GM21529 (cell line): ENCODE measurements around the gene MORN3.
"Not testable (repeated sequence)": the region's sequence is repeated elsewhere in the genome, so short reads cannot be mapped to it uniquely, and the experiment has no call there.

Experiments used
- ATAC-seq: cut with Tn5 transposase; IDR thresholded peaks from one replicate; pipeline ENCODE4 v1.9.1; 2021; ENCODE audit not compliant: unreplicated experiment

The MORN3 gene

GRCh38 chr12:121693155-121693687 is 23.8 kb upstream of the MORN3 start:
- no peak for ATAC-seq

- ATAC-seq, result not testable (repeated sequence)
Observed at GRCh38 chr12:121692744-121693143, 23.3 kb upstream of the MORN3 start.

DNA sequence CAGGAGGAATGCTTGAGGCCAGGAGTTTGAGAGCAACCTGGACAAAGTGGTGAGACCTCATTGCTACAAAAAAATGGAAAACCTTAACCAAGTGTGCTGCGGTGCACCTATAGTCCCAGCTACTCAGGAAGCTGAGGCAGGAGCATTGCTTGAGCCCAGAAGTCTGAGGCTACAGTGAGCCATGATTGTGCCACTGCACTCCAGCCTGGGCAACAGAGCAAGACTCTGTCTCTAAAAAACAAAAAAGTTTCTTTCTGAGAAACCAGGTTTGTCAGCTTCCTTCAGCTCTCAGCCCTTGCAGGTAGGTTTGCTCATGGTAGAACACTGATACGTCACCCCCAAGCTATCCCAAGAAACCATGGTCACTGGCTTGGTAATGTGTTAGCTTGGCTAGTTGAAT is 20.0 kb upstream of the MORN3 start:
- no peak for ATAC-seq

DNA sequence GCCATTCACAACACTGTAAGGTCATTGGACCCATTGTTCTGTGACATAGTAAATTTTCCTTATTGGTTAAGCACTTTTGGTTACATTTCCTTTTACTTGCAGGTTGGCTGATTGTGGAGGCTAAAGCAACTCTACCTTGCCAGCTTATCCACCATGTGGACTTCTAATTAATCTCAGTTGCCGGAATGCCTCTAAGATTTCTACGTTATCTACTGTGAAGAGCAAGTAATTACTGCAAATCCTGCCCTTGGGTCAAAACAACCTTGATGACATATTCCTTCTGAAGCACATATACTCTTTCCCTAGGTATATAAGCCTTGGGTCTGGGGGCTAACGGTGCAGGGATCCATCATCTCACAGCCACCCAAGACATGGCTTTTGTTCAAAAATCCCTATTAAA is 19.5 kb upstream of the MORN3 start:
- no peak for ATAC-seq

DNA sequence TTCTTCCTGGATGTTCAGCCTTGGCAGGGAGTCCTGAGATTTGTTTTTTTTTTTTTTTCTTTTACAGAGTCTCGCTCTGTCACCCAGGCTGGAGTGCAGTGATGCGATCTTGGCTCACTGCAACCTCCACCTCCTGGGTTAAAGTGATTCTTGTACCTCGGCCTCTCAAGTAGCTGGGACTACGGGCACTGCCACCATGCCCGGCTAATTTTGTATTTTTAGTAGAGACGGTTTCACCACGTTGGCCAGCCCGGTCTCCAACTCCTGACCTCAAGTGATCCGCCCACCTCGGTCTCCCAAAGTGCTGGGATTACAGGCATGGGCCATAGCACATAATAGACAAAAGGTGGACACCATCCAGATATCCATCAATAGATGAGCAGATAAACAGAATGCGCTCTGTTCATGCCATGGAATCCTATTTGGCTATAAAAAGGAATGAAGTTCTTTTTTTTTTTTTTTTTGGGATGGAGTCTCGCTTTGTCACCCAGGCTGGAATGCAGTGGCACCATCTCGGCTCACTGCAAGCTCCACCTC is 10.3 kb upstream of the MORN3 start:
- ATAC-seq, result not testable (repeated sequence)

GRCh38 chr12:121678716-121679300 is 9.4 kb upstream of the MORN3 start:
- no peak for ATAC-seq

DNA sequence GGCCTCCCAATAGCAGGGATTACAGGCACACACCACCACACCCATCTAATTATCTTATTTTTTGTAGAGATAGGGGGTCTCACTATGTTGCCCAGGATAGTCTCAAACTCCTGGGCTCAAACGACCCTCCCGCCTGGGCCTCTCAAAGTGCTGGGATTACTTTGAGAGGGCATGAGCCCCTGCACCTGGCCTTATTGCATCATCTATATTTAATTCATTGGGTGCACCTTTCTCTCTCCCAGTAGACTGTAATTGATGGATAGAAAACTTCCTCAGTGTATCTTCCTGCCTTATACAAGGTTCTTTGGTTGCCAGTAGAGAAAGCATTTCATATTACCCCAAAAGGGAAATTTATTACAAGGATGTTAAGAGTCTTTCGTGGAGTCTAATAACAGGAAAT is 8.9 kb upstream of the MORN3 start:
- ATAC-seq, result no peak

- no peak for ATAC-seq
Observed at GRCh38 chr12:121676190-121676589, 6.7 kb upstream of the MORN3 start.

DNA sequence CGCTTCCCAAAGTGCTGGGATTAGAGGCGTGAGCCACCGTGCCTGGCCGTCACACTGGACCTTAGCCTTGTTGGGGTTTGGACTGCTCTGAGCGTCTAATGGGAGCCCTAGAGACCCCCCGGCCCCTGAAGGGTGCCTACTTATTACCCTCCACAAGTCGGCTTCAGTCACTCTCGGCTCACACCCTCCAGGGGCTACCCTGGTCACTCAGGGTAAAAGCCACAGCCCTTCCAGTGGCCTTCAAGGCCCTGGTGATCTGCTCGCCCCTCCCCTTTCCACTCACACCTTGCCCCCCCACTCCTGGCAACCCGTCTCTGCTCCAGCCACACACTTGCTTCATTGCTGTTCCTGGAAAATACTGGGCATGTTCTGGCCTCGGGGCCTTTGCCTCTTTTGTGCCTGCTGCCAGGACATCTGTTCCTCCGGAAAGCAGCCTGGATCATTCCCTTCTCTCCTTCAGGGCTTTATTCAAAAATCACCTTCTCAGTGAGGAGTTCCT is 3.6 kb upstream of the MORN3 start:
- ATAC-seq, result no peak

GRCh38 chr12:121668750-121669520 is 519 bp downstream of the MORN3 start:
- no peak for ATAC-seq

DNA sequence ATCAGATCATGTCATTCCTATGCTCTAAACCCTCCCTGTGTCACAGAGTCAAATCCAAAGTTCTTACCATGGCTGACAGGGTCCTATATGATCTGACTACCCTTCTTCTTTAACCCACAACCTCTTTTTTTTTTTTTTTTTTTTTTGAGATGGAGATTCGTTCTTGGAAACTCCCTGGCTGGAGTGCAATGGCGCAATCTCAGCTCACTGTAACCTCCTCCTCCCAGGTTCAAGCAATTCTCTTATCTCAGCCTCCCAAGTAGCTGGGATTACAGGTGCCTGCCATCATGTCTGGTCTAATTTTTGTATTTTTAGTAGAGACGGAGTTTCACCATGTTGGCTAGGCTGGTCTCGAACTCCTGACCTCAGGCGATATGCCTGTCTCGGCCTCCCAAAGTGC is 2.6 kb downstream of the MORN3 start:
- not testable (repeated sequence) for ATAC-seq

DNA sequence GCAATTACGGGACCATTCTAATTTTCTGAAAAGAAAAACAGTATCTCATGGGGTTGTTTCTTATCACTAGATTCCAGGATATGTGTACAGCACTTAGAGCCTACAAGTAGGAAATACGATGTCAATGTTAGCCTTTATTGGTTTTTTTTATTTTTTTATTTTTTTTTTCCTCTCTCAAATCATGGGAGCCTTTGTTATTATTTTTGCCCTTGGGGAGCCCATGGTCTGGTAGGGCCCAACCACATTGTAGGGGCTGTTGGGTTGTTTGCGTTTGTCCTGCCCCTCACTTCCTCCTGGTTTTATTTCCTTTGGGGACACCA is 5.9 kb downstream of the MORN3 start:
- no peak for ATAC-seq

DNA sequence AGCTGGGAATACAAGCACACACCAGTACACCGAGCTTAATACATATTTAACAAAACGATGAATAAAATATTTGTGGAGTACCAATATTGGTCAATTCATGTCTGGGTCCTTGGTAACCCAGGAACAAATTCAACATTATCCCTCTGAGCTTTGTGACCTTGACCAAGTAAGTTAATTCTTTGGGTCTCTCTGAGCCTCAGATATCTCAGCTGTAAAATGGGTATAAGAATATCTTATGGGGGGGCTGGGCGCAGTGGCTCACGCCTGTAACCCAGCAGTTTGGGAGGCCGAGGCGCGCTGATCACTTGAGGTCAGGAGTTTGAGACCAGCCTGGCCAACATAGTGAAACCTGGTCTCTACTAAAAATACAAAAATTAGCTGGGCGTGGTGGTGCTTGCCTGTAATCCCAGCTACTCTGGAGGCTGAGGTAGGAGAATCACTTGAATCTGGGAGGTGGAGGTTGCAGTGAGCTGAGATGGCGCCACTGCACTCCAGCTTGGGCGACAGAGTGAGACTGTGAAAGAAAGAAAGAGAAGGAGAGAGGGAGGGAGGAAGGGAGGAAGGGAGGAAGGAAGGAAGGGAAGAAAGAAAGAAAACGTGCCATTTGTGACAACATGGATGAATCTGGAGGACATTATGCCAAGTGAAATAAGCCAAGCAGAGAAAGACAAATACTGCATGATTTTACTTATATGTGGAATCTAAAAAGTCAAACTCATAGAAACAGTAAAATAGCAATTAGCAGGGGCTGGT is 7.9 kb downstream of the MORN3 start:
- not testable (repeated sequence) for ATAC-seq

GRCh38 chr12:121657305-121658008 is 12.0 kb downstream of the MORN3 start:
- no peak for ATAC-seq

- no peak for ATAC-seq
Observed at GRCh38 chr12:121656122-121656521, 13.3 kb downstream of the MORN3 start.

DNA sequence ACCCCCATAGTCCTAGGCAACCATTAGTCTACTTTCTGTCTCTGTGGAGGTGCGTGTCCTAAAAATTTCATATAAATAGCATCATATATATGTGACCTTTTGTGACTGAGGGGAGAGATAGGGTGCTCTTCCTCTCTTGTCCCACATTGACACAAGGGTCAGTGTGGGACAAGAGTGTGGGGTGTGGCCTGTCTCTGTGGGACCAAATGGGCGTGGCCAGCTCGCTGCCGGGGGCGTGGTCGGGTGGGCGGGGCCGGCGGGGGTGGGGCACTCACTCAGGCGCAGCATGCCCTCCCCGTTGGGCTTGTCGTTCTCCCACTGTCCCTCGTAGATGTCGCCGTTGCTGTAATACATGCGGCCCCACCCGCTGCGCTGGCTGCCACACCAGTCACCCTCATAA is 15.5 kb downstream of the MORN3 start:
- ATAC-seq, result no peak

- no peak for ATAC-seq
Observed at GRCh38 chr12:121652767-121653497, 16.5 kb downstream of the MORN3 start.

DNA sequence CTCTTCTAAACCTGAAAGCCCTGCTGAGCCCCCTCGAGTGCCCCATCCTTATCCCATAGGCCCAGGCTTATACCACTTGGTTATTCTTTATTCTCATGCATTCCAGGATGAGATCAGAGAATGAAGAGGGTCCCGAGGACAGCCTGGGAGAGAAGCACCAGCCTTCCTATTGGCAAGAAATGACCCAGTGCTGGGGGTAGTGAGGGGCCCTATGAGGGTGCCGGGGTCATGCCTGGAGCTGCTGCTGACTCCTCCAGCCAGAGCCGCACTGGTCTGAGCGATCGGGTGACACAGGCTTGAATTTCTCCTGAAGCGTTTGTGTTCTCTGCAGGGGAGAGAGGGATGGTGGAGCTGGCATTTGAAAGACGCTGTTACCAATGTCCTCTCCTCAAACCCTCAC is 18.1 kb downstream of the MORN3 start:
- no peak for ATAC-seq

GRCh38 chr12:121649819-121650353 is 19.6 kb downstream of the MORN3 start:
- ATAC-seq, result no peak

- no peak for ATAC-seq
Observed at GRCh38 chr12:121649322-121649721, 20.1 kb downstream of the MORN3 start.
